ENCODE measurements around the gene HPSE2.

- TF ChIP-seq CTCF (IDR thresholded peaks at IDR 0.05; ENCODE audit: insufficient read depth, low read length, poor library complexity, severe bottlenecking) (no peak), EZH2phosphoT487 (conservative IDR thresholded peaks at IDR 0.05; ENCODE audit: low read length) (no peak)
Measured at GRCh38 chr10:98525969-98526368, 709.7 kb downstream of the HPSE2 start.
